Measurements from ENCODE around the gene POLL.

The POLL gene

DNA sequence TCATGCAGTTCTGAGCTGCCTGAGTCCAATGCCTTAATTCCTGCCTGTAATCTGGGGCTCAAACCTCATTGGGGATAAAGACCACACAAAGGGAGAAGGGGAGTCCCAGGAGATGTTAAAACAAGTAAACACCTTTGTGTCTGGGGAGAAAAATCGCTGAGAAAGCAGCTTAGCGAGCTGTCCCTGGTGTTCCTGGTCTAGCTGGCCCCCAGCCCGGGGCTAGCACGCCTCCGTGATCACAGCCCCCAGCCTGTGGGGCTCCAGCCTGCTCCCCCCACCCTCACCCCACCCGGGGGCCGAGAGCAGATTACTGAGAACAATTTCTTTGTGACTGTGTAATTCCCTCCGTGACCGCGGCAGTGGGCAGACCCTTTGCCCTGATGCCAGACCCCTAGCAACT, 24.8 kb upstream of the POLL start:
- Histone ChIP-seq H3K27me3 (ENCODE audit: insufficient read depth, poor library complexity, severe bottlenecking) (no peaks in the 10 kb centered on the region), H3K27ac (replicated peaks) (no peak overlapping the region), H3K4me3 (replicated peaks; ENCODE audit: insufficient read depth, low read length) (no peak overlapping the region)
- no peak for DNase-seq (ENCODE audit: low read depth in 1 of 2, low spot score in 1 of 2)
- TF ChIP-seq CTCF (IDR thresholded peaks at IDR 0.05; ENCODE audit: insufficient read depth, low read length) = no peak
- TF ChIP-seq GABPA (IDR thresholded peaks at IDR 0.05; ENCODE audit: low read depth) = no peak
- TF ChIP-seq REST (IDR thresholded peaks at IDR 0.05; ENCODE audit: insufficient replicate concordance, low read depth) = no peak
- TF ChIP-seq POLR2AphosphoS5 (IDR thresholded peaks at IDR 0.05; ENCODE audit: low read depth) = no peak
- no peak for TF ChIP-seq SPI1 (IDR thresholded peaks at IDR 0.05; ENCODE audit: borderline replicate concordance, low read depth)

DNA sequence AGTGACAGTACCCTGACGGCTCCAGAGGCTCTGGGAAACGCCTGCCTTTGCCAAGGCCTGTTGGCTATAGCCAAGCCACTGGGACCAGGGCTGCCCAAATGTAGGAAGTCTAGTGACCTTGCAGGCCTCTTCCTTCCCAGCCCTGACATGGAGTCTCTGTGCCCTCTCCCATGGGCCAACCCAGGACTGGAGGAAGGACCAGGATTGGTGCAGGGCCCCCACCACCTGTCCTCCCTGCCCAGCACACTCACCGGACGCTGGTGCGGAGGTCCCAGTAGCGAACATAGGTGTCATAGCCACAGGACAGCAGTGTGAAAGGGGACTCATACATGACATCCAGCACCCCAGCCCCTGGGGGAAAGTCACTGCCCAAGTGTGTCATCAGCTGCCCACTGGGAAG, 24.0 kb upstream of the POLL start:
- TF ChIP-seq POLR2AphosphoS5 (IDR thresholded peaks at IDR 0.05; ENCODE audit: low read depth) = no peak
- no peak for TF ChIP-seq CTCF (IDR thresholded peaks at IDR 0.05; ENCODE audit: insufficient read depth, low read length)
- no peak for TF ChIP-seq GABPA (IDR thresholded peaks at IDR 0.05; ENCODE audit: low read depth)
- TF ChIP-seq SPI1 (IDR thresholded peaks at IDR 0.05; ENCODE audit: borderline replicate concordance, low read depth) = no peak
- TF ChIP-seq REST (IDR thresholded peaks at IDR 0.05; ENCODE audit: insufficient replicate concordance, low read depth) = no peak
- H3K27ac ChIP-seq (replicated peaks) = no peak overlapping the region
- H3K27me3 ChIP-seq (ENCODE audit: insufficient read depth, poor library complexity, severe bottlenecking) = no peaks in the 10 kb centered on the region
- no peak for DNase-seq (ENCODE audit: low read depth in 1 of 2, low spot score in 1 of 2)
- no peak overlapping the region for H3K4me3 ChIP-seq (replicated peaks; ENCODE audit: insufficient read depth, low read length)

GRCh38 chr10:101611096-101611905, 23.2 kb upstream of the POLL start:
- Histone ChIP-seq H3K27me3 (ENCODE audit: insufficient read depth, poor library complexity, severe bottlenecking) (no peaks in the 10 kb centered on the region), H3K27ac (replicated peaks) (no peak overlapping the region), H3K4me3 (replicated peaks; ENCODE audit: insufficient read depth, low read length) (no peak overlapping the region)
- DNase-seq (ENCODE audit: low read depth in 1 of 2, low spot score in 1 of 2) = peak in 1 of 2 experiments; percentile 13
- TF ChIP-seq POLR2AphosphoS5 (IDR thresholded peaks at IDR 0.05; ENCODE audit: low read depth) (no peak), SPI1 (IDR thresholded peaks at IDR 0.05; ENCODE audit: borderline replicate concordance, low read depth) (no peak), CTCF (IDR thresholded peaks at IDR 0.05; ENCODE audit: insufficient read depth, low read length) (no peak), REST (IDR thresholded peaks at IDR 0.05; ENCODE audit: insufficient replicate concordance, low read depth) (no peak), GABPA (IDR thresholded peaks at IDR 0.05; ENCODE audit: low read depth) (no peak)
